Lower leg skin (tissue), 4 donors: ENCODE results near the gene ATP6V0E1. TPM values are rescaled to one million over a fixed set of nuclear protein-coding genes. Genes with fewer than 3 reads are reported as not detected.

Experiments used
- DNase-seq, 2 donors: peaks; one replicate each; pipeline ENCODE4 v3.0.0-alpha.2; 2019; ENCODE audit warnings: low spot score in 2 of 2
- H3K4me3 ChIP-seq: fragments of 200-600 bp; sonication (generic); 2 replicates; pipeline ENCODE4 v1.5.1; 2017; ENCODE audit warnings: mild to moderate bottlenecking, low read depth; ENCODE audit not compliant: poor library complexity, severe bottlenecking
- POLR2A ChIP-seq, 2 donors: fragments of 450-650 bp; IDR thresholded peaks; one replicate each; pipeline ENCODE4 v1.6.1; 2016 to 2017; ENCODE audit warnings: antibody characterized with exemption in 2 of 2, mild to moderate bottlenecking in 1 of 2, moderate library complexity in 1 of 2
- WGBS, 2 donors: methylation state at CpG; one replicate each; pipeline ENCODE4 v1.1.5; 2018; 5-methylcytosine and 5-hydroxymethylcytosine counted together
- intact Hi-C: fragments of 100-400 bp; cut with DNase I; formaldehyde crosslinking; loops from one replicate; pipeline ENCODE4 v1.15.0; 2023; ENCODE audit warnings: low total_unique reads
- total RNA-seq, 4 donors: library from RNA; depleted of rRNA; stranded (reverse); fragments of >200 nt; gene quantifications; one replicate each; pipeline ENCODE4 v1.1.0, GENCODE V29; 2016
- TF ChIP-seq, protein P1 (sequence below), 3 donors: fragments of 450-650 bp; IDR thresholded peaks; one replicate each; pipeline ENCODE4 v1.5.1; 2016; ENCODE audit warnings: antibody characterized with exemption in 3 of 3, mild to moderate bottlenecking in 3 of 3, moderate library complexity in 2 of 3

ATP6V0E1 gene
- total RNA-seq, 4 donors from 2014 or later, result 47.3 to 110 (median 86.4) TPM

DNA sequence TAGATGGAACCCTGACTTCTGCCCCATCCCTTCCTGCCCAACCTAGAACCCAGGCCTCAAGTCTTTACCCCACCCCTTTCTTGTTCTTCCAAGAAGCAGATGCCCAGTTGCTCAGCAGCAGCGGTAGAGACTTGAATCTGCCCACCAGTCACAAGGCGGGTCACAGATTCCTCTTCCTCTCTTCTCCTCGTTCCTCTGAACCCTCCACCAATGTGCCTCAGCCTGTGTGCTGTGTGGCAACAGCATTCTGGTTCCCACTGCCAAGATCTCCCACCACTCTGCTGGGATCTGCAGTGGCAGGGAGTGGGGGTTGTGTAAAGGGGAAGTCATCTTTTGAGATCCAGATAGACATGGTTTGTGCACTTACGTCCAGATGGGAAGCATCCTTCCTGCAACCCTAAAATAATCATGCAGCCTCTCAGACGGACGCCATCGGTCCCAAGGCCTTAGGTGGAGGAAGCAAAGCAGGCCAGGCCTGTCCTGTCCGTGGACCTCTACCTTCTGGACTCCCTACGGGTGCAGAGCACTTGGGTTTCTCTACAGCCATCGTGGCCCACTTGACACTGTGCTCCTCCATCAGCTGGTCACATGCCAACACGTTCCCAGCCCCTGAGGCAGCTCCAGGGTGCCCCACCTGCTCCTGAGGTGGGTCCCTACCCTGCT, 32.1 kb upstream of the ATP6V0E1 start:
- intact Hi-C loops, result no loop called here
- TF ChIP-seq POLR2A (IDR thresholded peaks at IDR 0.05), result no peak
- TF ChIP-seq, protein P1, sequence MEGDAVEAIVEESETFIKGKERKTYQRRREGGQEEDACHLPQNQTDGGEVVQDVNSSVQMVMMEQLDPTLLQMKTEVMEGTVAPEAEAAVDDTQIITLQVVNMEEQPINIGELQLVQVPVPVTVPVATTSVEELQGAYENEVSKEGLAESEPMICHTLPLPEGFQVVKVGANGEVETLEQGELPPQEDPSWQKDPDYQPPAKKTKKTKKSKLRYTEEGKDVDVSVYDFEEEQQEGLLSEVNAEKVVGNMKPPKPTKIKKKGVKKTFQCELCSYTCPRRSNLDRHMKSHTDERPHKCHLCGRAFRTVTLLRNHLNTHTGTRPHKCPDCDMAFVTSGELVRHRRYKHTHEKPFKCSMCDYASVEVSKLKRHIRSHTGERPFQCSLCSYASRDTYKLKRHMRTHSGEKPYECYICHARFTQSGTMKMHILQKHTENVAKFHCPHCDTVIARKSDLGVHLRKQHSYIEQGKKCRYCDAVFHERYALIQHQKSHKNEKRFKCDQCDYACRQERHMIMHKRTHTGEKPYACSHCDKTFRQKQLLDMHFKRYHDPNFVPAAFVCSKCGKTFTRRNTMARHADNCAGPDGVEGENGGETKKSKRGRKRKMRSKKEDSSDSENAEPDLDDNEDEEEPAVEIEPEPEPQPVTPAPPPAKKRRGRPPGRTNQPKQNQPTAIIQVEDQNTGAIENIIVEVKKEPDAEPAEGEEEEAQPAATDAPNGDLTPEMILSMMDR (IDR thresholded peaks at IDR 0.05), result no peak
- no peak overlapping the region for H3K4me3 ChIP-seq
- no peak for DNase-seq
- WGBS, 2 donors, result 76 to 81% methylated on average over 11 of the region's 11 CpGs

DNA sequence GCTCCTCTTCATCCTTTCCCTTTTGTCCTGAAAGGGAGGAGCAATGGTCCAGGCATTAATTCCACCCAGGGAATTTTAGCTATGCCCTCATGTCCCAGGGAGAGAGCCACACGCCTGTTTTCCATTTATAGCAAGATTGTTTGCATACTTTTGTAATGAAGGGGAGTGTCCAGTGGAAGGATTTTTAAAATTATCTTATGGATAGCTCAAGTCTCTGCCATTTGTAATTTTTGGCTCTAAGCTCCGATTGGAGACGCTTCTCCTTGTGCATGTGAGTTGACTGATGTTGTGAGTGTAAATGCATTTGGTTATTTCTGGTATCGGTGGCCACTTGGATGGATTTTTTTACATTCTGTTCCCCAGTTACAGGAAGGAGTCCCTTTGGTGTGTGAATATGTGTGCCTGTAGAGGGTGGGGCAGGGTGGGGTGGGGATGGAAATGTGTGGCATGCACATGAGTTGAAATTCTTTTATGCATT, 31.5 kb upstream of the ATP6V0E1 start:
- TF ChIP-seq POLR2A (IDR thresholded peaks at IDR 0.05), result no peak
- TF ChIP-seq, protein P1 (IDR thresholded peaks at IDR 0.05), result no peak
- intact Hi-C loops, result no loop called here
- H3K4me3 ChIP-seq, result no peak overlapping the region
- no peak for DNase-seq
- WGBS, 2 donors, result 65 to 69% methylated on average over 4 of the region's 4 CpGs

DNA sequence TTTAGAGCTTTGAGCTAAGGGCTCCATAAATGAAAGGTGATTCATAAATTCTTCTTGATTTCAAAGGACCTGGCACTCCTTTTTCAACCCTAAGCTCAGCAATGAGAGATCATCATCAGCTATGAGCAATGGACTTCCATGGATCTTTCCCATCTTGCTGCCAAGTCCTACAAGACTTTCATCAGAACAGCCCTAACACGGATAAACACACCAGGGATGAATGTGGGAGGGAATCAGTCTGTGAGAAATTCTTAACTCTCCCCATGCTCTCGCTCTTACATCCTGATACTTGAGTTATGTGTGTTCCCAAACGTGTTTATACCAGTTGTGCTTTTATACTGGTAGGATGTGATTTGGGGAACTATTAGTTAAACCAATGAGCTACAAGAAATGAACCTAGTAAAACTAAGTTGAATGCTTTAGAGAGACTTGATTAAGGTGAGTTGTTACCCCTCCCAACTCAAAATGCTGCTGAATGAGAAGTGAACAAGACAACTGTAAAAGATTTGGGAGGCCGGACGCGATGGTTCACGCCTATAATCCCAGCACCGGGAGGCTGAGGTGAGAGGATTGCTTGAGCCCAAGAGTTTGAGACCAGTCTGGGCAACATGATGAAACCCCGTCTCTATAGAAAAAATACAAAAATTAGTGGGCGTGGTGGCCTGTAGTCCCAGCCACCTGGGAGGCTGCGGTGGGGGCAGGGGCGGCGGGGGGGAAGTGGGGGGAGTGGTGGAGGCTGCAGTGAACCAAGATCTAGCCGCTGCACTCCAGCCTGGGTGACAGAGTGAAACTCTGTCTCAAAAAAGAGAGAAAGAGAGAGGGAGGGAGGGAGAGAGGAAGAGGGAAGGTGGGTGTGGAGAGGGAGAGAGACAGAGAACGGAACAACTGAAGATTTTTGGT, 29.5 kb upstream of the ATP6V0E1 start:
- H3K4me3 ChIP-seq, result no peak overlapping the region
- no peak for DNase-seq
- TF ChIP-seq, protein P1 (IDR thresholded peaks at IDR 0.05), result no peak
- TF ChIP-seq POLR2A (IDR thresholded peaks at IDR 0.05), result no peak
- intact Hi-C loops, result no loop called here
- WGBS, 2 donors, result 64 to 65% methylated on average over 15 of the region's 15 CpGs

DNA sequence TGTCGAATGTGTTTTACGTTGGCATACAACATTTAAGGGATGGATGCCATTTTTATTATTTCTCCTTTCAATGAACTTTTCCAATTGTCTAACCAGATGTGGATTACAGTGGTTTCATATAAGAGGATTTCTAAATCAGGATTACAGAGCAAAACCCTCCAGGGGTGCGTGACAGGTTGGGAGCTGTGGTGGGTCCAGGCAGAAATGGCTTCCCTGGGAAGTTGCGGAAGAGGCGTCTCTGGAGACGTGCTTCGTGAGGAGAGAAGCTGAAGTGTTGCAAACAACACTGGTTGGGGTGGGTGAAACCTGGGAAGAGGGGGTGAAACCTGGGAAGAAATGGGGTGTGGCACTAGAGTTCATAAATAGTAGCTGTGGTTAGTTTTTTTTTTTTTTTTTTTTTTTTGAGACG, 28.8 kb upstream of the ATP6V0E1 start:
- WGBS, 2 donors, result 76 to 77% methylated on average over 8 of the region's 8 CpGs
- TF ChIP-seq, protein P1 (IDR thresholded peaks at IDR 0.05), result no peak
- TF ChIP-seq POLR2A (IDR thresholded peaks at IDR 0.05), result no peak
- intact Hi-C loops, result no loop called here
- no peak overlapping the region for H3K4me3 ChIP-seq
- peak in 1 of 2 donors; percentile 60 for DNase-seq

DNA sequence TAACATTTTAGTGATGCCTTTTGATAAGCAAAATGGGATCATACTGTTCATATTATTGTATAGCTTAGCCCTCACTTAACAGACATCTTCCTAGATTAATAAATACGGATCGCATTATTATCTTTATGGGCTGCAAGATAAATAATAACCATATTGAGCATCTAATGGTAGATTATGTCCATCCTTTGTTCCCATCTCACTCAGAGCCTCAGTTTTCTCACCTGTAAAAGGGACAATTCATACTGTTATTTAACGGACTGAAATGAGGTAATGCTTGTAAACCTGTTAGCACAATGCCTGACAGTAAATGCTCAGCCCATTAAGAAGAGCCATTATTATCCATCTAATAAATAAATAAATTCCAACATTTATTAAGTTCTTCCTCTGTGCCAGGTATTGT, 27.3 kb upstream of the ATP6V0E1 start:
- no peak overlapping the region for H3K4me3 ChIP-seq
- 78 to 79% methylated on average over 3 of the region's 3 CpGs for WGBS, 2 donors
- intact Hi-C loops, result no loop called here
- TF ChIP-seq, protein P1 (IDR thresholded peaks at IDR 0.05), result no peak
- no peak for TF ChIP-seq POLR2A (IDR thresholded peaks at IDR 0.05)
- no peak for DNase-seq
